Activated CD4-positive, CD25-positive, alpha-beta regulatory T cell treated with anti-CD3 and anti-CD28 coated beads, Interleukin-2, amount 50 U/mL, for 24 hours (primary cell): ENCODE measurements around the gene CARMIL1.
"Not testable (repeated sequence)": the region's sequence is repeated elsewhere in the genome, so short reads cannot be mapped to it uniquely, and the experiment has no call there.

Experiments
- ATAC-seq, 2 donors: fragments of 150-1000 bp; cut with Tn5 transposase; one replicate each; pipeline ENCODE4 v1.10.0; 2021; ENCODE audit warnings: mild to moderate bottlenecking in 1 of 2, moderate library complexity in 1 of 2

CARMIL1 gene

GRCh38 chr6:25585225-25585624, 306.1 kb downstream of the CARMIL1 start:
- no peak for ATAC-seq

- not testable (repeated sequence) for ATAC-seq
Observed at GRCh38 chr6:25586119-25586518, 306.9 kb downstream of the CARMIL1 start.

- ATAC-seq, result no peak
Observed at GRCh38 chr6:25586927-25587326, 307.8 kb downstream of the CARMIL1 start.

DNA sequence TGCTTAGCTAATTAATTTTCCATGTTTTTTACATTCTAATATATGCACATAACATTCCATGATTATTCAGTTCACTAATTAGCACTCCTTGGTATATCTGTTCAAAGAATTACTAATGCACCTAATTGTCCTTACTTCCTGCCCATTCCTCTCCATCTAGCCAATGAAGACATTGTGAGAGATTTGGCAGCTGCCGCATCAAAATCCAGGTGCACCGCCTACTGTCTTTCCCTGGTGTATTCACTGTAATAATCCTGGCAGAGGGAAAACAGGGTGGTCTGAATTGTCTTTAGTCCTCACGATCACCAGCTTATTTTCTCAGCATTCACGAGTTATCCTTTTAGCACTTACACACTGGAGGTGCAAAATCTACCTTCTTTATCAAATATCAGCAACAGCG, 311.8 kb downstream of the CARMIL1 start:
- ATAC-seq, result no peak

GRCh38 chr6:25596928-25597818, 318.0 kb downstream of the CARMIL1 start:
- no peak for ATAC-seq

DNA sequence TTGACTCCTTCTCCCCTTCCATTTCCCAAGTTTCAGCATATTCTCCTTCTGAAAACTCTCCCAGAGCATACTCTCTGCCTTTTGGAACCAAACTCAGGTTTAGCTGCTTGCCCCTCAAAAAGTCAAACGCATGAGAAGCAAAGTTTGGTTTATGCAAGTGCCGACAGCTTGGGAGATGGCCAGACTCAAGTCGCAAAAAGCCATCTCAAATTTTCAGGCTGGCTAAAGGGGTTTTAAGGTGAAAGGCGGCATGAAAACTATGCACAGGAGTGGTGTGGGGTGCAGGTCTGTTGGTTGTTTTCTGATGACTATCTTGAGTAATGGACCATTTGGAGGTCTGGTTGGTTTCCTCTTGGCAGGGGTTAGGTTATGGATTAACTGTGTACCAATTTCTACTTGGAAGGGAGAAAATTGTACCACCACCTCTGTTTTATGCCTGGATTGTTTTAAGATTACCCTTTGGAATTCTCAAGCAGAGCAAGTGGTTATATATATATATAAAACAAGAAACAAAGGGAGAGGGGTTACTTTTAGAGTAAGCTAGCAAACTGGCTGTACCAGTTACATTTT, 320.4 kb downstream of the CARMIL1 start:
- ATAC-seq, result no peak

GRCh38 chr6:25601800-25602673, 322.9 kb downstream of the CARMIL1 start:
- no peak for ATAC-seq

DNA sequence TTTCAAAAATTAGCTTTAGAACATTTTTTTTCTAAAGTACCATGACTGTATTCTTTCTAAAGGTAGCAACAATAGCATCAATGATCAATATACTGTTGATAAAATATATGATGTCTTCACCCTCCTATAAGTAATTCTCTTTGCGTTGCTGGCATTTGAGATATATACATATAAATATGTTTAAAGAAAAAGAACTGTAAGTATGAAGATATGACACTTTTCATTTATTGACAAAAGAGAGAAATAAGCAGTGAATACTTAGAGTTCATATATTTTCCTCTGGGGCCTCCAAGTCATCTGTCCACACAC, 323.5 kb downstream of the CARMIL1 start:
- no peak for ATAC-seq

DNA sequence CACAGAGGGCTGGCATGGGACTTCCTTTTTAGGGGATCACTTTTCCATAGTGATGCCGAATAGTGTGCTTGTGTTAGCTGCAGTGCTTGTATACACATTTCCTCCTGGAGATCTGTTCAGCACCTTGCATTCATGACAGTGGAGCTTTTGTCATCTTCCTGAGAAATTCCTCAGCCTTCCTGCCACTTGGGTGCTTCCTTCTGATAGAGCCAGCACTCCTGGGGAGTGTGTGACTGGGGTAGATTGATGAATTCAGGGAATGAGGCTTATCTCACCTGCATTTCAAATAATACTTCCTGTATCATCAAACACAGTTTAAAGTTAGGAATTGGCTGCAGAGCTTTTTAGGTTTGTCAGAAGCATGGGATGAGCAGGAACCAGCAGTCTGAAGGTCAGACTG, 324.1 kb downstream of the CARMIL1 start:
- ATAC-seq, result no peak

DNA sequence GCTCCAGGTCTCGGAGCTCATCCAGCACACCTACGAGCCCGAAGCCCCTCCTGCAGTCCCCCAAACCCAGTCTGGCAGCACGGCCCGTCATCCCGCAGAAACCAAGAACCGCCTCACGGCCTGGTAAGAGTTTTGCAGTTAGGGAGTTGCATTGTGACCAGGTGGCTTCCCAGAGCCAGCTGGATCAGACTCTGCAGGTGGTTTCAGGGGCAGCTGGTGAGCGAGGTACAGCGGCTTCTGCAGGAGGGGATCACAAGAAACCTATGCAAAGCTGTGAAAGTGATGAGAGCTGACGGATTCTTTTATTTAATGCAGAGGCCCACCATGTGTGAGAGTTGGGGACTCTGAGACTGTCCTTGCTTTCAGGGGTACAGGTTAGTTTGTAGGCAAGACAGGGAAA, 327.0 kb downstream of the CARMIL1 start:
- ATAC-seq, result no peak

DNA sequence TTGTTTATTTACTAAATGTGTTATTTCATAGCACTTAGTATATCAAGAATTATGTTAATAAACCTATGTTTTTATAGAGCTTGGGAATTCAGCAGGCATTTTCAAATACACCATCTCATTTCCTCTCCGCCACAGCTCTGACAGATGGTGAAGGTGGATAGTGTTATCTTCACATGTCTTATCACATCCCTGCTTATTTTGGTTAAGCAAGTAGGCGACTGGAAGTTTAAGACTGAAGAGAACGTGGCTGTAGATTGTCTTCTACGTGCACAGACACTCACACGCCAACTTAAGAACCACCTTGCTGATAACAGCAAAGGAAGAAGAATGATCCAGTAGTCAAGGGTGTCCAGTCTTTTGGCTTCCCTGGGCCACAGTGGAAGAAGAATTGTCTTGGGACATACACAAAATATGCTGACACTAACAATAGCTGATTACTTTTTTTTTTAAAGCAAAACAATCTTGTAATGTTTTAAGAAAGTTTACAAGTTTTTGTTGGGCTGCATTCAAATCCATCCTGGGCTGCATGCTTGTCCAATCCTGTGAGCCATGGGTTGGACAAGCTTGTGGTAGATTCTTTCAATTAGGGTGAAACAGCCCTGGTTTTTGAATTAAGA, 329.5 kb downstream of the CARMIL1 start:
- no peak for ATAC-seq

- no peak for ATAC-seq
Observed at GRCh38 chr6:25612666-25613065, 333.5 kb downstream of the CARMIL1 start.

- no peak for ATAC-seq
Observed at GRCh38 chr6:25613415-25613814, 334.2 kb downstream of the CARMIL1 start.

DNA sequence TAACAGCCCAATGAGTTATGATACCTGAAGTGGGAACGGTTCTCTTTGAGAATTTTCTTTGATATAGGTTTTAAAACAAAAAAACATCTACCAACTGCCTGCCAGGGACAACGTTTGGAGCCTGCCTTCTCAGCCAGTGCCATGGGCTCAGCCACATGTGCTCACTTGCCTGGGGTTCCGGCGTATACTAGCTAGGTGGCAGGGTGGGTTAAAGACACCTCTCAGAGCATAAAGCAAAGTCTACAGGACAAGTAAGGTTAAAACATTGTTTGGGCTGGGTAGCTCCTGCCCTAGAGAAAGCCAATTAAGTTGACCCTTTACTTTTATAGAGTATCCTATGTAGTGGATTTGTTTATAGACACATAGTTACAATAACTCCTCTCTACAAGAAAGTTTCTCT, 334.9 kb downstream of the CARMIL1 start:
- ATAC-seq, result no peak

GRCh38 chr6:25615471-25615870, 336.3 kb downstream of the CARMIL1 start:
- no peak for ATAC-seq

DNA sequence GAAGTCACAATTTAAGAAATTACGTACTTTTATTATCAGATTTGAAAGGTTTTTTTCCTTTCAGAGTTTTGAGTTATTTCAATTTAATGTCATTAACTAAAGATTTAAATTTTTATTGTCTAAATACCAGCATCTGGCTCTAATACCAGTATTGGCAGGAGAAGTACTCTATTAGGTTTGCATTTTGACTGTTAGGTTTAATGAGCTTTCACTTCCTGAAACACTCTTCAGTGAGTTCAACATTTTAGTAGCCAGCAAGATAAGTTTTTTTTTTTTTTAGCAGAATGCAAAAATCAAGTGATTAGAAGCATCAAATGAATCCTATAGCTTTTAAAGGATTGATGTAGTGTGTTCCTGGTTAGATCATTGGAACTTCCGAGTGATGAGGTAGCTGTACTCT, 338.8 kb downstream of the CARMIL1 start:
- no peak for ATAC-seq

DNA sequence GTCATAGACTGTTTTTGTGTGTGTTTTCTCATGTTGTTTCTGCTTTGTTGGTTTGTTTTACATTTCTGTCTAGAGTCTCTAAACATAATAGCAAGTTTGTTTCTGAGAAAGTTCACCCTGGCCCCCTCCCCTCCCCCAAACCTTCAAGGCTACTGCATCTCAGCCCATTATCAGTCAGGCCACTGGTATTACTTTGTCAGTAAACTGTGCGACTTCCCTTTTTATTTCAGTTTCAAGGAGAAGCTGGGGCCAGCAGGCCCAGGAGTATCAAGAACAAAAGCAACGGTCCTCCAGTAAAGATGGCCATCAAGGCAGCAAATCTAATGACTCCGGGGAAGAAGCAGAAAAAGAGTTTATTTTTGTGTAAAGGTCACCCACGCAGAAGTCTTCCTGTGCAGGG, 340.0 kb downstream of the CARMIL1 start:
- no peak for ATAC-seq

DNA sequence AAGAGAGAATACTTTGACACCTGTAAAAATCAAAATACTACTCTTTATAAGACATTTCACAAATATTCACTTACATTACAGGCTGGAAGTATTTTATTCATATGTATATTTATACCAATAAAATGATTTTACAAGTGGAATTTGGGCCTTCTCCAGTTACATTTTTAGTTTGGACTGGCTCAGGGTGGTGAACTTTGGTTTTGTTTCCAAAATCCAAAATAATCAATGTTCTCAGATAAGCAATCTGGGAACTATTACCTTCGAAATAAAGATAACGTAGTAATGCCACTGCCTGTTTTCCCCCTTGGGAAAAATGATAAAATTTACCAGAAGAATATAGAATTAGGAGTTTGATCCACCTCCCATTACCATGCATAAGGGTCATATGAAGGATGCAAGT, 341.2 kb downstream of the CARMIL1 start:
- no peak for ATAC-seq

- ATAC-seq, result no peak
Observed at GRCh38 chr6:25623065-25623464, 343.9 kb downstream of the CARMIL1 start.

- ATAC-seq, result no peak
Observed at GRCh38 chr6:25623879-25624278, 344.7 kb downstream of the CARMIL1 start.

DNA sequence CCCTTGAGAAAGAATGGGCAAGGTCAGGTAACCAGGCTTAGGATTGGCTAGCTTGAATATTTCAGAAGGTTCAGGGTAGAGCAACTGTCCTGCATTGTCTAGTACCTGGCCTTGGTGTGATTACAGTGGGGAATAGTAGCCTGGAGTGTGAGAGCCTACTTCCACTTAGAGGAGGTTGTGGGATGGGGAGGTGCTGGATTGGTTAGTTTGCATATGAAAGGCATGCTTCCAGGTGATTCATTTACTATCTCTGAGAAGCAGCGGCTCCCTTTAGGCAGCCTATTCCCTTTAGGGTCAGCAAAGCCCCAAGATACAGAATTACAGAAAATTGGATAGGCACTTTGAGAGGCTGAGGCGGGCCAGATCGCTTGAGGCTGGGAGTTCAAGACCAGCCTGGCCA, 347.8 kb downstream of the CARMIL1 start:
- ATAC-seq, result no peak

DNA sequence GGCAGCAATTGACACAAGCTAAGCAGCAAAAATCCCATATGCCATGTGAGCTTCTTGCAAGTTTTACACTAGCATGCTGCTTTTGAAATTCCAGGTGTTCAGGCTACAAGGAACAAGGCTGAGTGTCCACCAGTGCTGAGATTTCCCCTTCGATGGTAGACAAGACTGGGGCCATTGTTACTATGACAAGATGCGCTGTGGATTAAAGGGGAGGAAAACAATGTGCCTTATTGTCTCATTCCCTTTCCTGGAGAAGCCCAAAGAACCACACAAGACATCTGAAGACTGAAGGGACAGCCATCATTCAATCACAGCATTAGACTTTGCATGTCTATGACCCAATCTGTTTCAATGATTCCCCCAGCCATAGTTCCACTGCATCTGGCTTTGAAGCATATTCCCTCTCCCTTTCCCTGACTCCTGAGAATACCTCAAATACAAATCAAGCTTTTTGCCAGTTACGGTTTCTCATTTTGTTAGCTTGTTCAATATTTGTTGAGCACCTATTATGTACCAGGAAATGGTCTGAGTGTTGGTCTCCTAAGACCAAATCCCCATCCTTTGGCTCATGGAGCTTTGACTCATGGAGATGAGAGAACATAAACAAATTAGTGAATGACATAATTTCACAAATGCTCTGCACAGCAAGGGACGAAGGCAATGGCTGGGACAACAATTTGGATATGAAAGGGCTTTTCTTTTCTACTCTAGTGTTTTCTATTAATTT, 349.5 kb downstream of the CARMIL1 start:
- ATAC-seq, result no peak

- no peak for ATAC-seq
Observed at GRCh38 chr6:25629198-25629576, 350.0 kb downstream of the CARMIL1 start.
